Measurements from ENCODE around the gene C1QL1. TPM values are rescaled to one million over a fixed set of nuclear protein-coding genes. Genes with fewer than 3 reads are reported as not detected.

C1QL1 gene
- total and polyA plus RNA-seq, 2 experiments from 2014 or later, result 25.2 to 38.6 TPM

DNA sequence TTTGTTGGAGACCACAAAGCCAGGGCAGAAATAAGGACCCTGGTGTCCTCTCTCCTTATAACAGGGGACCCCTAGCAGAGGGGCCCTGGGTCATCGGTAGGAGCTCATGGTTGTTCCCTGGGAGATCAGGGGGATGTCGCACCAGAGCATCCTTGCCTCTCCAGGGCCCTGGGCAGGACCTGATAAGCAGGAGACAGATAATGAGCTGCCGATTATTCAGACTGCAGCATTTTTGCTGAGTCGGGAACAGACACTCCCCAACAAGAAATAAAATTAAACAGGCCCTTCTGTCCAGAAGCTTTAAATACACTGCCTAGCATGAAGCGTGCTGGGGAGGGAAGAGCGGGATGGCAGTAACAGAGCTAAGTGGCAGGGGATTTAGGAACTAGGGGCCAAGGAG, 37.4 kb downstream of the C1QL1 start:
- DNase-seq (ENCODE audit: low read depth in 1 of 2, low spot score in 1 of 2), result no peak
- H3K4me3 ChIP-seq, result no peak overlapping the region
- H3K27me3 ChIP-seq, result no peaks in the 10 kb centered on the region
- H3K9me3 ChIP-seq (ENCODE audit: low read depth), result no peaks in the 10 kb centered on the region
- H3K36me3 ChIP-seq, result peaks cover 4% of the 10 kb centered on the region
- TF ChIP-seq, protein P1, sequence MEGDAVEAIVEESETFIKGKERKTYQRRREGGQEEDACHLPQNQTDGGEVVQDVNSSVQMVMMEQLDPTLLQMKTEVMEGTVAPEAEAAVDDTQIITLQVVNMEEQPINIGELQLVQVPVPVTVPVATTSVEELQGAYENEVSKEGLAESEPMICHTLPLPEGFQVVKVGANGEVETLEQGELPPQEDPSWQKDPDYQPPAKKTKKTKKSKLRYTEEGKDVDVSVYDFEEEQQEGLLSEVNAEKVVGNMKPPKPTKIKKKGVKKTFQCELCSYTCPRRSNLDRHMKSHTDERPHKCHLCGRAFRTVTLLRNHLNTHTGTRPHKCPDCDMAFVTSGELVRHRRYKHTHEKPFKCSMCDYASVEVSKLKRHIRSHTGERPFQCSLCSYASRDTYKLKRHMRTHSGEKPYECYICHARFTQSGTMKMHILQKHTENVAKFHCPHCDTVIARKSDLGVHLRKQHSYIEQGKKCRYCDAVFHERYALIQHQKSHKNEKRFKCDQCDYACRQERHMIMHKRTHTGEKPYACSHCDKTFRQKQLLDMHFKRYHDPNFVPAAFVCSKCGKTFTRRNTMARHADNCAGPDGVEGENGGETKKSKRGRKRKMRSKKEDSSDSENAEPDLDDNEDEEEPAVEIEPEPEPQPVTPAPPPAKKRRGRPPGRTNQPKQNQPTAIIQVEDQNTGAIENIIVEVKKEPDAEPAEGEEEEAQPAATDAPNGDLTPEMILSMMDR (IDR thresholded peaks at IDR 0.05; ENCODE audit: low read depth, low read length), result no peak
- H3K4me1 ChIP-seq (ENCODE audit: low read depth), result no peaks in the 10 kb centered on the region
- no peak overlapping the region for H3K27ac ChIP-seq

DNA sequence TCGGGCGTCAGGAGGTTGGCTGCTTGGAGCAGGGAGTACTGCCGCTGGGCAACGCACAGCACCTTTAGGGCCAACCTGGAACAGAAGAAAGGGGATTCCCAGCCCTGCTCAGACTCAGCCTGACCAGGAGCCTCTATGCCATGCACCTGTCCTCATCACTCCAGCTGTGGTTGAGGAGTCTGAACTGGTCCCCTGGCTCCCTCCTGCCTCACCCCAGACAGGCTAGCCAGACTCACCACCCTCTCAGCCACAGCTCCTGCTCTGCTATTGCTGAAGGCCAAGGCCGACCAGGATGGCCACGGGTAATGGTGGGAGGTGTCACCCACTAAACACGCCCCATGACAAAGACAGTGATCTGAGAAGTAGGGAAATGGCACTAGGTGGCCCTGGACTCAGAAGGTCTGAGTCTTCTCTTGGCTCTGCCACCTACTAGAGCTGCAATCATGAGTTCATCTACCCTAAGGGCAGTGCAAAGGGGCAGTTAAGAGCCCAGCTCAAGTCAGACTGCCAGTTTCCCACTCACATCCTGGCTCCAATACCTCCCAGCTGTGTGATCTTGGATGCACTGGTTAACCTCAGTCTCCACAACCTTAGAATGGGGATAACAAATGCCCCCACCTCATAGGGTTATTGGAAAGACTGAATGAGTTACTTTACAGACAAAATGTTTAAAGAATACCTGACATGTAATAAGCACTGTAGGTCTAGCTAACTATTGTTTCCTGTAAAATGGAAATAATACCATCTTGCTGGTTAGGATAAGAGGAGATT, 39.0 kb downstream of the C1QL1 start:
- H3K9me3 ChIP-seq (ENCODE audit: low read depth), result no peaks in the 10 kb centered on the region
- DNase-seq (ENCODE audit: low read depth in 1 of 2, low spot score in 1 of 2), result no peak
- no peaks in the 10 kb centered on the region for H3K4me1 ChIP-seq (ENCODE audit: low read depth)
- peaks cover 4% of the 10 kb centered on the region for H3K36me3 ChIP-seq
- no peak overlapping the region for H3K4me3 ChIP-seq
- TF ChIP-seq, protein P1 (IDR thresholded peaks at IDR 0.05; ENCODE audit: low read depth, low read length), result no peak
- no peak overlapping the region for H3K27ac ChIP-seq
- no peaks in the 10 kb centered on the region for H3K27me3 ChIP-seq

DNA sequence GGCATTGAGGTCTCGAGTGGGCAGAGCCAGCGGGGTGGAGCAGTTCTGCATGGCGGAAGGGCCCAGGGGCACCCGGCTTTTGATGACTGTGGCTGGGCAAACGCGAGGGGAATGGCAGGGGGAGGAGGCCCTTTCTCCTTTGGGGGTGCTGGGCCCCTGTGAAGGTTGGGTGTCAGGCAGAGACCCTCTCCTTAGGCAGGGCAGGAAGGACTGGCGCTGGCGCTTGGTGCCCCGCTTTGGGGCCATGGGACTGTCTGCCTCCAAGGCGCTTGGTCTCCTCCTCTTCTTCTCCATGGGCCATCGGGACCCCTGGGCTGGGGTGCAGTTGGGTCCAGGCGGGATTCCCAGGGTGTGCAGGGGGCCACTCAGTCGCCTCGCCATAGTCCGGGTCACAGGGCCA, 40.0 kb downstream of the C1QL1 start:
- Histone ChIP-seq H3K4me1 (ENCODE audit: low read depth) (no peaks in the 10 kb centered on the region), H3K9me3 (ENCODE audit: low read depth) (no peaks in the 10 kb centered on the region), H3K36me3 (peaks cover 4% of the 10 kb centered on the region), H3K27me3 (no peaks in the 10 kb centered on the region), H3K27ac (no peak overlapping the region), H3K4me3 (no peak overlapping the region)
- DNase-seq (ENCODE audit: low read depth in 1 of 2, low spot score in 1 of 2), result no peak
- TF ChIP-seq, protein P1 (IDR thresholded peaks at IDR 0.05; ENCODE audit: low read depth, low read length), result no peak

DNA sequence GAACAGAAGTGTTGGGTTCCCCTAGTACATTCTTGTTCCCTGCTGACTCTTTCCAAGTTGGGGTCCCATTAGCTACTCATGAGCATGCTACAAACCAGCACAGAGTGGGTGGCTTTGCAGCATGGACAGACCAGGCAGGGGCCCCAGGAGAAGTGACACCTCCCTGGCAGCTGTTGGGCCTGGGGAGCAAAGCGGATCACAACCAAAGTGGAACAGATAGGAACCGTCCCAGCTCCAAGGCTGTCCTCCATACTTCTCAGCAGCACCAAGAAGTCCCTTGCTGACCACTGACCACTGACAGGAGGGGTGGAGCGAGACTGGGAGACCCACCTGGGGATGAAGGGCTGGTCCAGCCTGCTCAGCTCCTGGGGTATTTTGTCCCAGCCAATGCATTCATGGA, 40.4 kb downstream of the C1QL1 start:
- DNase-seq (ENCODE audit: low read depth in 1 of 2, low spot score in 1 of 2), result no peak
- H3K36me3 ChIP-seq, result peaks cover 4% of the 10 kb centered on the region
- no peaks in the 10 kb centered on the region for H3K4me1 ChIP-seq (ENCODE audit: low read depth)
- no peak overlapping the region for H3K4me3 ChIP-seq
- no peak overlapping the region for H3K27ac ChIP-seq
- no peaks in the 10 kb centered on the region for H3K27me3 ChIP-seq
- no peaks in the 10 kb centered on the region for H3K9me3 ChIP-seq (ENCODE audit: low read depth)
- TF ChIP-seq, protein P1 (IDR thresholded peaks at IDR 0.05; ENCODE audit: low read depth, low read length), result no peak

DNA sequence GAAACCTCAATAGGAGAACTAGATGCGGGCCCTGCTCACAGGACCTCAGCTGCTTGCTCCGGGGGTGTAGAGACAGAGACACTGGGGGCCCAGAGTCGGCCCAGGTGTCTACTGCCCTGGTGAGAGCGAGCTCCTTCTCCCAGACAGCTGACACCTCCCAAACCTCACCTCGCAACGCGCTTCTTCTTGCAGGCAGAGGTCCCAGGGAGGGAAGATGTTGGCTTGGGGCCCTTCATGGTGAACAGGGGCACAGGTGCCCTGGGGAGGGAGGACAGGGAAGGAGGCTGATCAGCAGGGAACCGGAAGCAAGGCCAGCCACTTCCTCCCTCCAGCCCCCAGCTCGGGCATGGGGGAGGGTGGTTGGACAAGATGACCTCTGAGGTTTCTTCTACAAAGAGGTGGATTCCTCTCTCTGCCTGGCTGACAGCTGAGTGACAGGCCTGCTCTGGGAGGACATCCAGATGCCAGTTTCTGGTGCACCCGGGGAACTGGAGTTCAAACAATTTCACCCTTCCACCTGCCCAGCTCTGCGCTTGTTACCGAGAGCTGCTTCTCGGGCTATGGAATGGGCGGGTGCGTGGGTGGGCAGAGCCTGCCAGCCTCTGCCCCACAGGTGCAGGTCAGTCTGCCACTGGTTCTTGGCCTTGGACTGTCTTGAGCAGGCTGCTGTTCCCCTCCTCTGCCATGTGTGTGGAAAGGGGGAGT, 41.1 kb downstream of the C1QL1 start:
- H3K27ac ChIP-seq, result no peak overlapping the region
- TF ChIP-seq, protein P1 (IDR thresholded peaks at IDR 0.05; ENCODE audit: low read depth, low read length), result no peak
- DNase-seq (ENCODE audit: low read depth in 1 of 2, low spot score in 1 of 2), result no peak
- no peaks in the 10 kb centered on the region for H3K4me1 ChIP-seq (ENCODE audit: low read depth)
- H3K4me3 ChIP-seq, result no peak overlapping the region
- no peaks in the 10 kb centered on the region for H3K9me3 ChIP-seq (ENCODE audit: low read depth)
- H3K36me3 ChIP-seq, result peaks cover 4% of the 10 kb centered on the region
- H3K27me3 ChIP-seq, result no peaks in the 10 kb centered on the region
